GM12878 (cell line): ENCODE data around the gene PARP8. TPM values are rescaled to one million over a fixed set of nuclear protein-coding genes. Genes with fewer than 3 reads are reported as not detected.

Experiments
- ASH2L ChIP-seq: fragments of 300-600, 200-600 bp; sonication (generic); IDR thresholded peaks from 2 replicates; pipeline ENCODE4 v1.6.1; 2017; ENCODE audit warnings: low read depth, mild to moderate bottlenecking, borderline replicate concordance
- ATF7 ChIP-seq: fragments of 450-650 bp; IDR thresholded peaks from 2 replicates; pipeline ENCODE4 v1.6.1; 2016; ENCODE audit warnings: low read depth, mild to moderate bottlenecking
- BCL11A ChIP-seq: IDR thresholded peaks from 2 replicates; pipeline ENCODE4 v1.6.1; 2011; ENCODE audit warnings: low read depth, low read length
- CBX5 ChIP-seq: sonication (generic); IDR thresholded peaks from 2 replicates; pipeline ENCODE4 v1.6.1; 2016; ENCODE audit warnings: low read depth, moderate library complexity, mild to moderate bottlenecking, inconsistent platforms
- E2F8 ChIP-seq: fragments of 450-650 bp; IDR thresholded peaks from 2 replicates; pipeline ENCODE4 v1.6.1; 2018; ENCODE audit warnings: mild to moderate bottlenecking, low read depth, moderate library complexity; ENCODE audit not compliant: partially characterized antibody
- ESRRA ChIP-seq: IDR thresholded peaks from 2 replicates; pipeline ENCODE4 v1.6.1; 2012; ENCODE audit warnings: mild to moderate bottlenecking, low read length, improper control_type of control experiment
- FOS ChIP-seq: IDR thresholded peaks from 3 replicates; pipeline ENCODE4 v1.6.1; 2011; ENCODE audit warnings: borderline replicate concordance; ENCODE audit not compliant: insufficient read length; ENCODE audit errors: extremely low read depth
- FOXK2 ChIP-seq: fragments of 450-650 bp; IDR thresholded peaks from 2 replicates; pipeline ENCODE4 v1.6.1; 2017; ENCODE audit warnings: mild to moderate bottlenecking, moderate library complexity
- LARP7 ChIP-seq: fragments of 450-650 bp; IDR thresholded peaks from 2 replicates; pipeline ENCODE4 v1.6.1; 2017; ENCODE audit warnings: mild to moderate bottlenecking
- MTA2 ChIP-seq: fragments of 450-650 bp; IDR thresholded peaks from 2 replicates; pipeline ENCODE4 v1.6.1; 2016; ENCODE audit warnings: low read depth, mild to moderate bottlenecking, moderate library complexity
- MXI1 ChIP-seq: fragments of 150-350 bp; IDR thresholded peaks from 2 replicates; pipeline ENCODE4 v1.6.1; 2011; ENCODE audit warnings: low read depth, mild to moderate bottlenecking, inconsistent platforms, low read length, improper control_type of control experiment
- MYC ChIP-seq: IDR thresholded peaks from 2 replicates; pipeline ENCODE4 v1.6.1; 2011; ENCODE audit warnings: mild to moderate bottlenecking, low read length, moderate library complexity, inconsistent platforms; ENCODE audit not compliant: insufficient read depth, insufficient replicate concordance, insufficient read length, severe bottlenecking
- NBN ChIP-seq: fragments of 450-650 bp; IDR thresholded peaks from 2 replicates; pipeline ENCODE4 v1.6.1; 2016
- PAX8 ChIP-seq: fragments of 450-650 bp; IDR thresholded peaks from 2 replicates; pipeline ENCODE4 v1.6.1; 2017; ENCODE audit warnings: mild to moderate bottlenecking, moderate library complexity
- PKNOX1 ChIP-seq: fragments of 450-650 bp; IDR thresholded peaks from 2 replicates; pipeline ENCODE4 v1.6.1; 2016; ENCODE audit warnings: mild to moderate bottlenecking
- PML ChIP-seq: IDR thresholded peaks from 2 replicates; pipeline ENCODE4 v1.6.1; 2012; ENCODE audit warnings: low read length, inconsistent platforms
- POU2F2 ChIP-seq: IDR thresholded peaks from 3 replicates; pipeline ENCODE4 v1.6.1; 2011; ENCODE audit warnings: low read depth, mild to moderate bottlenecking, low read length, borderline replicate concordance
- RAD21 ChIP-seq: IDR thresholded peaks from 2 replicates; pipeline ENCODE4 v1.6.1; 2011; ENCODE audit warnings: mild to moderate bottlenecking, low read depth, low read length, moderate library complexity; ENCODE audit not compliant: insufficient read depth
- RAD51 ChIP-seq: fragments of 450-650 bp; IDR thresholded peaks from 2 replicates; pipeline ENCODE4 v1.6.1; 2016; ENCODE audit warnings: moderate library complexity, mild to moderate bottlenecking, inconsistent platforms
- SMARCA5 ChIP-seq: fragments of 450-650 bp; IDR thresholded peaks from 2 replicates; pipeline ENCODE4 v1.6.1; 2017; ENCODE audit warnings: mild to moderate bottlenecking
- SMC3 ChIP-seq: IDR thresholded peaks from 2 replicates; pipeline ENCODE4 v1.6.1; 2011; ENCODE audit warnings: low read length, improper control_type of control experiment, borderline replicate concordance
- STAT1 ChIP-seq: fragments of 450-650 bp; conservative IDR thresholded peaks from 2 replicates; pipeline ENCODE4 v1.6.1; 2014; ENCODE audit warnings: antibody characterized with exemption, mild to moderate bottlenecking
- TBL1XR1 ChIP-seq: IDR thresholded peaks from 2 replicates; pipeline ENCODE4 v1.6.1; 2012; ENCODE audit warnings: low read depth, low read length, improper control_type of control experiment
- TCF3 ChIP-seq: IDR thresholded peaks from 2 replicates; pipeline ENCODE4 v1.6.1; 2012; ENCODE audit warnings: low read depth, mild to moderate bottlenecking, low read length, borderline replicate concordance; ENCODE audit not compliant: insufficient read depth
- TCF7 ChIP-seq: IDR thresholded peaks from 2 replicates; pipeline ENCODE4 v1.6.1; 2014; ENCODE audit warnings: antibody characterized with exemption, borderline replicate concordance
- WRNIP1 ChIP-seq: IDR thresholded peaks from 2 replicates; pipeline ENCODE4 v1.6.1; 2011; ENCODE audit warnings: low read depth, low read length, improper control_type of control experiment, borderline replicate concordance
- YBX1 ChIP-seq: fragments of 450-650 bp; IDR thresholded peaks from 2 replicates; pipeline ENCODE4 v1.6.1; 2016; ENCODE audit warnings: antibody characterized with exemption
- ZNF274 ChIP-seq: IDR thresholded peaks from one replicate; pipeline ENCODE4 v1.8.0; 2011; ENCODE audit not compliant: insufficient read length, insufficient read depth
- polyA plus RNA-seq, 11 experiments: library from polyadenylated mRNA; depleted of rRNA in 4 of 11; unstranded in 6 of 11; stranded (reverse) in 5 of 11; fragments of >200 nt; fragmentation: Nextera tagmentation in 4 of 11; fragmentation: Illumina TruSeq in 1 of 11; extraction: Ambion mirVana in 4 of 11; extraction: Trizol in 1 of 11; gene quantifications; 1 replicate in 1 of 11; 2 replicates in 10 of 11; pipeline versions ENCODE4 v1.2.1 to v1.2.3, GENCODE V29; 2011 to 2016; ENCODE audit warnings: inconsistent platforms in 2 of 11, missing spikeins in 2 of 11, low read depth in 1 of 11
- total RNA-seq, 4 experiments: library from RNA; depleted of rRNA in 3 of 4; stranded (reverse); fragments of >200 nt in 3 of 4; fragmentation: Illumina TruSeq in 1 of 4; extraction: Trizol in 1 of 4; gene quantifications; 2 replicates each; pipeline versions ENCODE4 v1.2.1 to v1.2.3, GENCODE V29; 2013 to 2021
- TF ChIP-seq, protein P1 (sequence below), 3 experiments: IDR thresholded peaks in 2 of 3; conservative IDR thresholded peaks in 1 of 3; 2 replicates each; pipeline ENCODE4 v1.5.1; 2011; ENCODE audit warnings: low read depth in 3 of 3, low read length in 3 of 3, mild to moderate bottlenecking in 3 of 3, control low read depth in 2 of 3, moderate library complexity in 2 of 3, inconsistent platforms in 1 of 3, mixed read lengths in 1 of 3; ENCODE audit not compliant: control insufficient read depth in 2 of 3, insufficient read depth in 1 of 3; ENCODE audit errors: extremely low read depth in 1 of 3

PARP8 gene
- total and polyA plus RNA-seq, 10 of the 15 experiments (the other 5 are each of a cell fraction or from before 2014, with no cell fraction given), result 9.1 to 65.2 (median 20.6) TPM

- no peak for TF ChIP-seq MYC
- no peak for TF ChIP-seq ZNF274
- no peak for TF ChIP-seq MTA2
- TF ChIP-seq STAT1, result no peak
- TF ChIP-seq FOS, result no peak
- no peak for TF ChIP-seq LARP7
- peak; percentile 98 for TF ChIP-seq RAD21
- 0 out of 2 replicates have a peak, but pooled peaks have one; percentile 39 for TF ChIP-seq TCF7
- no peak for TF ChIP-seq FOXK2
- no peak for TF ChIP-seq MXI1
- TF ChIP-seq, protein P1, sequence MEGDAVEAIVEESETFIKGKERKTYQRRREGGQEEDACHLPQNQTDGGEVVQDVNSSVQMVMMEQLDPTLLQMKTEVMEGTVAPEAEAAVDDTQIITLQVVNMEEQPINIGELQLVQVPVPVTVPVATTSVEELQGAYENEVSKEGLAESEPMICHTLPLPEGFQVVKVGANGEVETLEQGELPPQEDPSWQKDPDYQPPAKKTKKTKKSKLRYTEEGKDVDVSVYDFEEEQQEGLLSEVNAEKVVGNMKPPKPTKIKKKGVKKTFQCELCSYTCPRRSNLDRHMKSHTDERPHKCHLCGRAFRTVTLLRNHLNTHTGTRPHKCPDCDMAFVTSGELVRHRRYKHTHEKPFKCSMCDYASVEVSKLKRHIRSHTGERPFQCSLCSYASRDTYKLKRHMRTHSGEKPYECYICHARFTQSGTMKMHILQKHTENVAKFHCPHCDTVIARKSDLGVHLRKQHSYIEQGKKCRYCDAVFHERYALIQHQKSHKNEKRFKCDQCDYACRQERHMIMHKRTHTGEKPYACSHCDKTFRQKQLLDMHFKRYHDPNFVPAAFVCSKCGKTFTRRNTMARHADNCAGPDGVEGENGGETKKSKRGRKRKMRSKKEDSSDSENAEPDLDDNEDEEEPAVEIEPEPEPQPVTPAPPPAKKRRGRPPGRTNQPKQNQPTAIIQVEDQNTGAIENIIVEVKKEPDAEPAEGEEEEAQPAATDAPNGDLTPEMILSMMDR (IDR thresholded peaks at IDR 0.05 in 2 of 3, conservative IDR thresholded peaks at IDR 0.05 in 1 of 3; ENCODE audit: control insufficient read depth in 2 of 3, extremely low read depth in 1 of 3, insufficient read depth in 1 of 3, low read depth in 3 of 3, low read length in 3 of 3), result peak; percentile 77 to 88 (median 78); a peak in 5 of 6 replicates
- TF ChIP-seq ATF7, result no peak
- TF ChIP-seq RAD51, result no peak
- TF ChIP-seq YBX1, result no peak
- no peak for TF ChIP-seq SMARCA5
- TF ChIP-seq CBX5, result peak; percentile 75; the same call in 1 of the 2 replicates
- TF ChIP-seq E2F8, result no peak
- no peak for TF ChIP-seq TBL1XR1
- no peak for TF ChIP-seq POU2F2
- no peak for TF ChIP-seq ASH2L
- no peak for TF ChIP-seq TCF3
- TF ChIP-seq SMC3, result peak; percentile 83; the same call in 1 of the 2 replicates
- no peak for TF ChIP-seq PKNOX1
- no peak for TF ChIP-seq WRNIP1
- no peak for TF ChIP-seq BCL11A
- no peak for TF ChIP-seq NBN
- no peak for TF ChIP-seq ESRRA
- TF ChIP-seq PML, result no peak
- no peak for TF ChIP-seq PAX8
Measured at GRCh38 chr5:50751064-50751657, 84.7 kb downstream of the PARP8 start (continued).
